Measurements from ENCODE around the gene CIAO2B. TPM values are rescaled to one million over a fixed set of nuclear protein-coding genes. Genes with fewer than 3 reads are reported as not detected.

The CIAO2B gene
- polyA plus RNA-seq, 1 experiment = 131 TPM

DNA sequence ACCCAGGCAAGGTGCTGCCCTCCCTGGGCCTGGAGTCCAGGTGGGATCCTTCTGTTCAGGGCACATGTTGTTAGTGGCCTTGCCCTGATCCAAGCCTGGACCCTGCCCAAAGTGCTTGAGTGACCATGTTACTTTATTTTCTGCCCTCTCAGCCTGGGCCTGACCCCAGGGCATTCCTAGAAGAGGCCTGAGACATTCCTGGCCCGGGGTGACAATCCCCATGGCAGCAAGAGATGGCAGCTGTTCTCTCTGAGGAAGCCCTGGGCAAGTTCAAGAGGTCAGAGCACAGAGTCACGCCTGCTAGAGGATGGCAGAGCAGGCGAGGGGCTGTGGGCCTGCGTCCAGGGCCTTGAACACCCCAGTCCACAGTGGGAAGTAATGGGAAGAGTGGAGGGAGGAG is 20.5 kb downstream of the CIAO2B start:
- DNase-seq (ENCODE audit: low read depth, low spot score) = no peak
- Histone ChIP-seq H3K27me3 (ENCODE audit: control insufficient read depth, insufficient read depth, low read length) (peaks cover 19% of the 10 kb centered on the region), H3K27ac (ENCODE audit: low read depth, low read length) (no peak overlapping the region), H3K9me3 (ENCODE audit: control insufficient read depth, insufficient read depth, low read length) (no peaks in the 10 kb centered on the region; the same call in 1 of the 2 replicates), H3K4me3 (ENCODE audit: low read depth, low read length) (no peak overlapping the region)
- ChIA-PET CTCF (no interaction called here), POLR2A (no interaction called here)
- TF ChIP-seq, protein P1, sequence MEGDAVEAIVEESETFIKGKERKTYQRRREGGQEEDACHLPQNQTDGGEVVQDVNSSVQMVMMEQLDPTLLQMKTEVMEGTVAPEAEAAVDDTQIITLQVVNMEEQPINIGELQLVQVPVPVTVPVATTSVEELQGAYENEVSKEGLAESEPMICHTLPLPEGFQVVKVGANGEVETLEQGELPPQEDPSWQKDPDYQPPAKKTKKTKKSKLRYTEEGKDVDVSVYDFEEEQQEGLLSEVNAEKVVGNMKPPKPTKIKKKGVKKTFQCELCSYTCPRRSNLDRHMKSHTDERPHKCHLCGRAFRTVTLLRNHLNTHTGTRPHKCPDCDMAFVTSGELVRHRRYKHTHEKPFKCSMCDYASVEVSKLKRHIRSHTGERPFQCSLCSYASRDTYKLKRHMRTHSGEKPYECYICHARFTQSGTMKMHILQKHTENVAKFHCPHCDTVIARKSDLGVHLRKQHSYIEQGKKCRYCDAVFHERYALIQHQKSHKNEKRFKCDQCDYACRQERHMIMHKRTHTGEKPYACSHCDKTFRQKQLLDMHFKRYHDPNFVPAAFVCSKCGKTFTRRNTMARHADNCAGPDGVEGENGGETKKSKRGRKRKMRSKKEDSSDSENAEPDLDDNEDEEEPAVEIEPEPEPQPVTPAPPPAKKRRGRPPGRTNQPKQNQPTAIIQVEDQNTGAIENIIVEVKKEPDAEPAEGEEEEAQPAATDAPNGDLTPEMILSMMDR (IDR thresholded peaks at IDR 0.05; ENCODE audit: low read depth, low read length) = no peak

DNA sequence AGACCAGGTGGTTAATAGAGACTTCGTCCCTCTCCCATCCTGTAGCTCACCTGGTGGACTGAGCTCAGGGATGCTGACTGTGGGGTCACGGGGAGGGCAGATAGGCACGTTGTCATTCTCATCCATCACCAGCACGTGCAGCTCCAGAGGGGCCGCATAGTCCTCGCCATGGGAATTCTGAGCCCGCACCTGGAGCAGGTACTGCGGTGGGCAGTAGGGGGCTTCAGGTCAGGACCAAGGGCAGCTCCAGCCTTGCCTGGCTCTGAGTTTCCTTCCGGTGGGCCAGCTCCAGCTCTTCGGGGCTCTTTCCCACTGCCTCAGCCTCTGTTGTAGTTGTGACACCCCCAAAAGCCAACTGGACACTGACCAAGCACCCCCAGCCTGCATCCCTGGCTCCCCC is 21.1 kb downstream of the CIAO2B start:
- no peak overlapping the region for H3K4me3 ChIP-seq (ENCODE audit: low read depth, low read length)
- CTCF ChIA-PET = interaction anchor here (0.8 to 1.9 kb wide), 2 partner anchors 16 to 45 kb away, joined by 3 to 4 read pairs; no protein-coding TSS in a partner anchor
- TF ChIP-seq, protein P1 (IDR thresholded peaks at IDR 0.05; ENCODE audit: low read depth, low read length) = no peak
- H3K9me3 ChIP-seq (ENCODE audit: control insufficient read depth, insufficient read depth, low read length) = no peaks in the 10 kb centered on the region; the same call in 1 of the 2 replicates
- H3K27ac ChIP-seq (ENCODE audit: low read depth, low read length) = no peak overlapping the region
- DNase-seq (ENCODE audit: low read depth, low spot score) = no peak
- H3K27me3 ChIP-seq (ENCODE audit: control insufficient read depth, insufficient read depth, low read length) = peaks cover 19% of the 10 kb centered on the region
- POLR2A ChIA-PET = no interaction called here

DNA sequence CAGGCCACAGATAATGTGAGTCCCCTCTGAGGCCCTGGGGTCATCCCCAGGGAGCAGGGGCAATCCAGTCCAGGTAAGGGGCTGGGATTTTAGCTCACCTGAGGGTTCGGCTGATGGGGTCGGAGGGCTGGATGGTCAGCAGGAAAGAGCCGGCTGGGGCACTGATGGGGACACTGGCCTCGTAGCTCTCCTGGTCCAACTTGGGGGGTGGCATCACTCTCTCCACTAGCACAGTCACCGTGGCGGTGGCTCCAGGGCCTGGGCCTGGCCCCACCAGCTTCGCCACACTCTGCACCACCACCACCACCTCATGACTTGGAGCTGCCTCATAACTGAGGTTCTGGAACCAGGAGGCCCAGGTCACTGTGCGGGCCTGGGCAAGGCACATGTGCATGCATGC is 22.4 kb downstream of the CIAO2B start:
- POLR2A ChIA-PET = no interaction called here
- CTCF ChIA-PET = interaction anchor here (1.2 to 1.9 kb wide), 2 partner anchors 15 to 17 kb away, joined by 3 to 4 read pairs; no protein-coding TSS in a partner anchor
- TF ChIP-seq, protein P1 (IDR thresholded peaks at IDR 0.05; ENCODE audit: low read depth, low read length) = no peak

DNA sequence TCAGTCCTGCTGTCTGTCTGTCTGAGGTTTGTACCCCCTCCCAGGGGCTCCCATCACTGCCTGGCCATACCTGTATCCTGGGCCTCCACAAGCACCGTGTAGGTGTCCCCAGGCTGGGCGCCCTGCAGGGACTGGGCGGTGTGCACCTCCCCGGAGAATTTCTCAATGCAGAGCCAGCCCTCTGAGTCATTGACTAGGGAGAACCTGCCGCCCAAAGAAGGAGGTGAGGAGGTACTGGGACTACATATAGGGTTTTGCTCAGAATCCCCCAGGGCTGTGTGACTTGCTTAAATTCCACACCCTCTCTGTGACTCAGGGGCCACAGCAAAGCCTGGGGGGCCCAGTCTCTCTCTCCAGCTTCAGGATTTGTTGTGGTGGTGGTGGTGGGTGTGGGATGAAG is 23.1 kb downstream of the CIAO2B start:
- H3K9me3 ChIP-seq (ENCODE audit: control insufficient read depth, insufficient read depth, low read length) = no peaks in the 10 kb centered on the region; the same call in 1 of the 2 replicates
- H3K4me3 ChIP-seq (ENCODE audit: low read depth, low read length) = no peak overlapping the region
- no peak for DNase-seq (ENCODE audit: low read depth, low spot score)
- TF ChIP-seq, protein P1 (IDR thresholded peaks at IDR 0.05; ENCODE audit: low read depth, low read length) = no peak
- no peak overlapping the region for H3K27ac ChIP-seq (ENCODE audit: low read depth, low read length)
- CTCF ChIA-PET = interaction anchor here (1.2 to 1.3 kb wide), 2 partner anchors 15 to 17 kb away, joined by 3 read pairs; no protein-coding TSS in a partner anchor
- H3K27me3 ChIP-seq (ENCODE audit: control insufficient read depth, insufficient read depth, low read length) = peaks cover 9% of the 10 kb centered on the region
- POLR2A ChIA-PET = interaction anchor here (1.0 kb wide), 1 partner anchor 11 kb away, joined by 3 read pairs; no protein-coding TSS in a partner anchor

More for the DNA sequence above, 22.4 kb downstream of the CIAO2B start:
- Histone ChIP-seq H3K9me3 (ENCODE audit: control insufficient read depth, insufficient read depth, low read length) (no peaks in the 10 kb centered on the region; the same call in 1 of the 2 replicates), H3K27me3 (ENCODE audit: control insufficient read depth, insufficient read depth, low read length) (peaks cover 14% of the 10 kb centered on the region), H3K27ac (ENCODE audit: low read depth, low read length) (no peak overlapping the region), H3K4me3 (ENCODE audit: low read depth, low read length) (no peak overlapping the region)
- DNase-seq (ENCODE audit: low read depth, low spot score) = no peak

DNA sequence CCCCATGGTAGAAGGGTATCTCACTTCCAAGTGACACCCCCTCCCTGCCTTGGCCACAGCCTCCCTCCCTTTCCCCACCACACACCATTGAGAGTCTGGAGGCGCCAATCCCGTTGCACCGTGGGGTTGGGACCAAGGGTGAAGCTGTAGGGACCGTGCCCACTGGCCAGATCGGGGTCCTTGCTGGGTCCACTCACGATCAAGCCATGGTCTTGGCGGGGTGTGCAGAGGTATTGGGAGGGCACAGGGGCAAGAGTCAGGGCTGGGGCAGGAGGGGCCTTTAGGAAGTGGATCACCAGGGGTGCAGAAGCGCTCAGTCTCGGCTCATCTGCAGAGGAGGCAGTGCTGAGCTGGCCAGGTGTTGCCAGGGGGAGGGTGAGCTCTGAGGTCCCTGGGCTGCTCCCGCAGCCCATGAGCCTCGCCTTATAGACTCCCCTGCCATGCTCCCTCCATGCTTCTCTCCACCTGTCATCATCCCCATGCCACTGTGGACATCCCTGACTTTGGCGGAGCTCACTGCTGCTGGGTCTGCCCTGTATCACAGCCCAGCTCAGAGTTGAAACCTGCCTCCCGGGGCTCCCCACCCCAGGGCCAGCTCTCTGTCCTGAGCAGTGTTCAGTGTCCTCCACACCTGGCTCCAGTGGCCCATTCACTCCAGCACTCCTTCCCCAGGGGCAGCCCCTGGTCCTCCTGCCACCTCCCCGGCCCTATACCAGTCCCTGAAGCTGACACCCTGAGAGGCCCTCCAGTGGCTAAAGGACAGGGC is 23.8 kb downstream of the CIAO2B start:
- Histone ChIP-seq H3K9me3 (ENCODE audit: control insufficient read depth, insufficient read depth, low read length) (no peaks in the 10 kb centered on the region; the same call in 1 of the 2 replicates), H3K27ac (ENCODE audit: low read depth, low read length) (no peak overlapping the region), H3K27me3 (ENCODE audit: control insufficient read depth, insufficient read depth, low read length) (peaks cover 5% of the 10 kb centered on the region), H3K4me3 (ENCODE audit: low read depth, low read length) (no peak overlapping the region)
- CTCF ChIA-PET = interaction anchor here (1.3 to 2.3 kb wide), 5 partner anchors 9 to 18 kb away, joined by 3 to 11 read pairs (median 6); partner anchors contain the start of gene CDH16
- TF ChIP-seq, protein P1 (IDR thresholded peaks at IDR 0.05; ENCODE audit: low read depth, low read length) = no peak
- no peak for DNase-seq (ENCODE audit: low read depth, low spot score)
- POLR2A ChIA-PET = interaction anchor here (0.6 to 1.0 kb wide), 2 partner anchors 10 to 34 kb away, joined by 3 read pairs; no protein-coding TSS in a partner anchor
